Keratinocyte (primary cell): ENCODE data around the gene PYGB.

Experiments used
- EZH2 ChIP-seq: IDR thresholded peaks from one replicate; pipeline ENCODE4 v1.6.1; 2012; ENCODE audit warnings: inconsistent platforms, mild to moderate bottlenecking, low read length, moderate library complexity
- TF ChIP-seq, protein P1 (sequence below), 3 experiments: IDR thresholded peaks in 1 of 3; conservative IDR thresholded peaks in 1 of 3; optimal IDR thresholded peaks in 1 of 3; 2 replicates in 2 of 3; 3 replicates in 1 of 3; pipeline versions ENCODE3 to v1.5.1; 2011; ENCODE audit warnings: low read length in 3 of 3, mild to moderate bottlenecking in 3 of 3, moderate library complexity in 2 of 3, control low read depth in 1 of 3, inconsistent platforms in 1 of 3; ENCODE audit not compliant: insufficient read depth in 2 of 3; ENCODE audit errors: extremely low read depth in 1 of 3

DNA sequence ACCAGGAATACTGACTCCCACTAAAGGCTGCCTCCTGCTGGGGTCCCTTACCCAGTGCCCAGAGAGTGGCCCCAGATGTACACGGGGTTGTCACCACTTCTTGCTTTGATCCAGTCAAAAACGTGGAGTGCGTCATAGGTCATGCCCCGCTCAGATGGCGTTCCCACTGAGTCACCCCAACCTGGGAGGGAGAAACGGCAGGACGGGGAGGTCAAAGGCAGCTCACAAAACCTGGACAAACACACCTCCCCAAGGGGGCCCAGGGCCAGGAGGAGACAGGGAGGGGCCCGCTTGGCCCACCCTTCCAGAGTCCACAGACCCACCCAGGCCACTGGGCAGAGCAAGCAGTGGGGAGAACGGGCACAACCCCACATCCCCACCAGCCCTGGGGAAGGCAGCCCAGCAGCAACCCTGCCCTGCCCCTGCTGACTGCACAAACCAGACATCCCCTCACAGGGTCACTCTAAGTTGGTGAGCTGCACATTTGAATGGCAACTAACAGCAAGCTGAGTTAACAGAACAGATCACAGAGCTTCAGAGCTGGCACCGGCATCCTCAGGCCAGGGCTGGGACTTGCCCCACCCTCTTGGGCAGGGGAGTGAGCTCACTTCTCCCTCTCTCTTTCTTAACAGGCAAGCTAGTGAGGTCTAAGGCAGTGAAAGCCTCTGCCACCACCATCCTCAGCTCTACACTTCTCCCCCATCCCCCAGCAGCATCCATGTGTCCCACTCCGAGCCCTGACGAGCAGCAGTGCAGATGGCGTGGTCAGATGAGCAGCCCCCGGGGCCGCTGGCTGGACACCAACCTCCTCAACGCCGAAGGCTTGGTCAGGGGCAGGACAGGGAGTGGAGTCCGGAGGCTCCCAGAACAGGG is 61.7 kb downstream of the PYGB start:
- TF ChIP-seq, protein P1, sequence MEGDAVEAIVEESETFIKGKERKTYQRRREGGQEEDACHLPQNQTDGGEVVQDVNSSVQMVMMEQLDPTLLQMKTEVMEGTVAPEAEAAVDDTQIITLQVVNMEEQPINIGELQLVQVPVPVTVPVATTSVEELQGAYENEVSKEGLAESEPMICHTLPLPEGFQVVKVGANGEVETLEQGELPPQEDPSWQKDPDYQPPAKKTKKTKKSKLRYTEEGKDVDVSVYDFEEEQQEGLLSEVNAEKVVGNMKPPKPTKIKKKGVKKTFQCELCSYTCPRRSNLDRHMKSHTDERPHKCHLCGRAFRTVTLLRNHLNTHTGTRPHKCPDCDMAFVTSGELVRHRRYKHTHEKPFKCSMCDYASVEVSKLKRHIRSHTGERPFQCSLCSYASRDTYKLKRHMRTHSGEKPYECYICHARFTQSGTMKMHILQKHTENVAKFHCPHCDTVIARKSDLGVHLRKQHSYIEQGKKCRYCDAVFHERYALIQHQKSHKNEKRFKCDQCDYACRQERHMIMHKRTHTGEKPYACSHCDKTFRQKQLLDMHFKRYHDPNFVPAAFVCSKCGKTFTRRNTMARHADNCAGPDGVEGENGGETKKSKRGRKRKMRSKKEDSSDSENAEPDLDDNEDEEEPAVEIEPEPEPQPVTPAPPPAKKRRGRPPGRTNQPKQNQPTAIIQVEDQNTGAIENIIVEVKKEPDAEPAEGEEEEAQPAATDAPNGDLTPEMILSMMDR (optimal IDR thresholded peaks at IDR 0.05 in 1 of 3, IDR thresholded peaks at IDR 0.05 in 1 of 3, conservative IDR thresholded peaks at IDR 0.05 in 1 of 3; ENCODE audit: extremely low read depth in 1 of 3, insufficient read depth in 2 of 3, low read length in 3 of 3): no peak
- no peak for TF ChIP-seq EZH2
